Vagina (tissue), 2 donors: ENCODE measurements around the gene FHIT. TPM values are rescaled to one million over a fixed set of nuclear protein-coding genes. Genes with fewer than 3 reads are reported as not detected.

Experiments
- DNase-seq, 2 donors: peaks; one replicate each; pipeline ENCODE4 v3.0.0-alpha.2; 2017; ENCODE audit errors: extremely low spot score in 2 of 2
- H3K27ac ChIP-seq: fragments of 200-600 bp; sonication (generic); one replicate; pipeline ENCODE4 v1.5.1; 2019
- H3K27me3 ChIP-seq: fragments of 200-600 bp; sonication (generic); one replicate; pipeline ENCODE4 v1.5.1; 2019
- H3K36me3 ChIP-seq, 2 donors: fragments of 200-600 bp; sonication (generic); one replicate each; pipeline ENCODE4 v1.5.1; 2017 to 2019
- H3K4me1 ChIP-seq: fragments of 200-600 bp; sonication (generic); one replicate; pipeline ENCODE4 v1.5.1; 2019
- H3K4me3 ChIP-seq, 2 donors: fragments of 200-600 bp; sonication (generic); 1 replicate in 1 of 2; 2 replicates in 1 of 2; pipeline ENCODE4 v1.5.1; 2016 to 2019
- H3K9me3 ChIP-seq: fragments of 200-600 bp; sonication (generic); one replicate; pipeline ENCODE4 v1.5.1; 2019
- POLR2A ChIP-seq, 2 donors: fragments of 450-650 bp; IDR thresholded peaks; one replicate each; pipeline ENCODE4 v1.6.1; 2017; ENCODE audit warnings: antibody characterized with exemption in 2 of 2, mild to moderate bottlenecking in 2 of 2, moderate library complexity in 2 of 2
- POLR2AphosphoS5 ChIP-seq, 2 donors: sonication (generic); formaldehyde crosslinking; IDR thresholded peaks; one replicate each; pipeline ENCODE4 v1.9.0; 2017; ENCODE audit warnings: antibody characterized with exemption in 2 of 2, mild to moderate bottlenecking in 2 of 2, low read depth in 1 of 2; ENCODE audit not compliant: insufficient read depth in 1 of 2
- intact Hi-C: fragments of 100-400 bp; cut with DNase I; formaldehyde crosslinking; loops from one replicate; pipeline ENCODE4 v1.15.1; 2023
- total RNA-seq: library from RNA; depleted of rRNA; stranded (reverse); fragments of >200 nt; gene quantifications from one replicate; pipeline ENCODE4 v1.2.3, GENCODE V29; 2016
- TF ChIP-seq, protein P1 (sequence below), 3 experiments: fragments of 450-650 bp in 2 of 3; fragments of 200-600 bp in 1 of 3; sonication (generic) in 1 of 3; IDR thresholded peaks; one replicate each; pipeline ENCODE4 v1.5.1; 2017 to 2019; ENCODE audit warnings: antibody characterized with exemption in 3 of 3, mild to moderate bottlenecking in 2 of 3, moderate library complexity in 2 of 3

FHIT gene
- total RNA-seq, 1 donor from 2014 or later, result 7.9 TPM

DNA sequence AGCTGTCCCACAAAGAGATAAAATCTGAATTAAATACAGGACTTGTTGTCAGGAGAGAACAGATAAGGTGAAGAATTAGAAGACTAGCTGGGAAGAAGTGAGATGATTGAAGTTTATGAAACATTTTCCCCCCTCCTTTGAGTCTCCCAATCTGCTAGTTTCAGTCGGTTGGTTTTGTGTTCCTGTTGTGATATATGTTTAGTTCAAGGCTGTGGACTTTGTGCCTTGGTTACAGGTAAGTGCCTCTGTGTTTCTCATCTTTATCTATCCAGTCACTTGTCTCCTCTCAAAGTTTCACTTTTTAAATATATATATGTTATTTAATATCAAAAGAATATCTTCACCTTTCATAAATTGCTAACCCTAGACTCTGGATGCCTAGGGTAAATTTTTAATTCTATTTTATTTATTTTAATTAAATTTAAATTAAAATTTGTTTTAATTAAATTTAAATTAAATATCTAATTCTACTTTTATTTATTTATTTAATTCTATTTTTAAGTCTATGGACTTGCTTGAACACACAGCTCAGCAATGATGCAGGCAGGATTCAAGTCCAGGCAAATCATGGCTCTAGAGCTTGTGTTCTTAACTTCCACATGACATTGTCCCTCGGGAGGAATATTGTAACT is 190.0 kb downstream of the FHIT start:
- intact Hi-C loops, result no loop called here

DNA sequence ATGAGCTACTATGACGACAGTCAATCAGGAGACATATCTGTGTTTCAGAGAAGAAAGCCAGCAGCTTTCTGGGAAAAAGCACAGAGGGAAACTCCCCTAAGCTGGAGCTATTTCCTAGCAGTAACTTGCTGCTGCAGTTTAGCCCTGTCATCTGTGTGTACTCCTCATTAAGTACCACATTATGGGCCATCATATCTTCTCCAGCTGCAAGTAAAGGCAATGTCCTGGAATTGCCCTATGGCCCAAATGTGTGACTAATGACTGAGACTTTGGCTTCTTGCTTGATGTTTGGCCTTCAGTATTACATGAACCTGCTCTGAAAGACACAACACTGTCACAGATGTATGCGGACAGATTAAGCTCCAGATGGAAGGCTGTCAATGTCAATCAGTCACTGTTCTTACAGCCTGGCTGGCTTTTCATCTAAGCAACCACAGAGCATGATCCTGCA is 190.8 kb downstream of the FHIT start:
- no peak overlapping the region for H3K27ac ChIP-seq
- no peaks in the 10 kb centered on the region for H3K9me3 ChIP-seq
- intact Hi-C loops, result no loop called here
- no peaks in the 10 kb centered on the region for H3K4me1 ChIP-seq
- H3K27me3 ChIP-seq, result no peaks in the 10 kb centered on the region
- no peaks in the 10 kb centered on the region for H3K36me3 ChIP-seq
- DNase-seq, result no peak
- TF ChIP-seq POLR2AphosphoS5 (IDR thresholded peaks at IDR 0.05; ENCODE audit: insufficient read depth in 1 of 2, low read depth in 1 of 2) (no peak), POLR2A (IDR thresholded peaks at IDR 0.05) (no peak)
- TF ChIP-seq, protein P1, sequence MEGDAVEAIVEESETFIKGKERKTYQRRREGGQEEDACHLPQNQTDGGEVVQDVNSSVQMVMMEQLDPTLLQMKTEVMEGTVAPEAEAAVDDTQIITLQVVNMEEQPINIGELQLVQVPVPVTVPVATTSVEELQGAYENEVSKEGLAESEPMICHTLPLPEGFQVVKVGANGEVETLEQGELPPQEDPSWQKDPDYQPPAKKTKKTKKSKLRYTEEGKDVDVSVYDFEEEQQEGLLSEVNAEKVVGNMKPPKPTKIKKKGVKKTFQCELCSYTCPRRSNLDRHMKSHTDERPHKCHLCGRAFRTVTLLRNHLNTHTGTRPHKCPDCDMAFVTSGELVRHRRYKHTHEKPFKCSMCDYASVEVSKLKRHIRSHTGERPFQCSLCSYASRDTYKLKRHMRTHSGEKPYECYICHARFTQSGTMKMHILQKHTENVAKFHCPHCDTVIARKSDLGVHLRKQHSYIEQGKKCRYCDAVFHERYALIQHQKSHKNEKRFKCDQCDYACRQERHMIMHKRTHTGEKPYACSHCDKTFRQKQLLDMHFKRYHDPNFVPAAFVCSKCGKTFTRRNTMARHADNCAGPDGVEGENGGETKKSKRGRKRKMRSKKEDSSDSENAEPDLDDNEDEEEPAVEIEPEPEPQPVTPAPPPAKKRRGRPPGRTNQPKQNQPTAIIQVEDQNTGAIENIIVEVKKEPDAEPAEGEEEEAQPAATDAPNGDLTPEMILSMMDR (IDR thresholded peaks at IDR 0.05), result no peak
- no peak overlapping the region for H3K4me3 ChIP-seq

More for the DNA sequence above, 190.0 kb downstream of the FHIT start:
- no peaks in the 10 kb centered on the region for H3K27me3 ChIP-seq
- no peak overlapping the region for H3K27ac ChIP-seq
- no peak for TF ChIP-seq POLR2A (IDR thresholded peaks at IDR 0.05)
- TF ChIP-seq, protein P1 (IDR thresholded peaks at IDR 0.05), result no peak
- TF ChIP-seq POLR2AphosphoS5 (IDR thresholded peaks at IDR 0.05; ENCODE audit: insufficient read depth in 1 of 2, low read depth in 1 of 2), result no peak
- DNase-seq, result no peak
- no peak overlapping the region for H3K4me3 ChIP-seq
- H3K9me3 ChIP-seq, result no peaks in the 10 kb centered on the region
- no peaks in the 10 kb centered on the region for H3K36me3 ChIP-seq
- no peaks in the 10 kb centered on the region for H3K4me1 ChIP-seq

DNA sequence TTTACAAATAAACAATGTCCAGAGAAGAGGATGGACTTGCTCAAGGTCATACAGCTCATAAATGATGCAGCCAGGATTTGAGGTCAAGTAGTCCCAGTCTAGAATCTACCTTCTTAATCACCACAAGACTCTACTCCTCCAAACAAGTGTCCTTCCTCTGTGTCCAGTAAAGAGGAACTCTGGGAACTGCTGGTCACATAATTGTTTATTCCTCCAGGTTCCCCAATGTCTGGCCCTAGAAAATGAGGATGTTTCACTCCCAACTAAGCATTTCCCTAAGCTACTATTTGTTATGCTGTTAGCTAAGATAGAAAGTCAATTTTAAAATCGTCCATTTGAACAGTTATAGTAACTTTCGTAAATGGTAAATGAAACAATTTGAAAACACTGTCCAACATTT is 192.4 kb downstream of the FHIT start:
- Histone ChIP-seq H3K36me3 (no peaks in the 10 kb centered on the region), H3K4me1 (no peaks in the 10 kb centered on the region), H3K27me3 (no peaks in the 10 kb centered on the region), H3K4me3 (no peak overlapping the region), H3K27ac (no peak overlapping the region), H3K9me3 (no peaks in the 10 kb centered on the region)
- TF ChIP-seq, protein P1 (IDR thresholded peaks at IDR 0.05), result no peak
- TF ChIP-seq POLR2AphosphoS5 (IDR thresholded peaks at IDR 0.05; ENCODE audit: insufficient read depth in 1 of 2, low read depth in 1 of 2), result no peak
- TF ChIP-seq POLR2A (IDR thresholded peaks at IDR 0.05), result no peak
- intact Hi-C loops, result no loop called here
- no peak for DNase-seq

DNA sequence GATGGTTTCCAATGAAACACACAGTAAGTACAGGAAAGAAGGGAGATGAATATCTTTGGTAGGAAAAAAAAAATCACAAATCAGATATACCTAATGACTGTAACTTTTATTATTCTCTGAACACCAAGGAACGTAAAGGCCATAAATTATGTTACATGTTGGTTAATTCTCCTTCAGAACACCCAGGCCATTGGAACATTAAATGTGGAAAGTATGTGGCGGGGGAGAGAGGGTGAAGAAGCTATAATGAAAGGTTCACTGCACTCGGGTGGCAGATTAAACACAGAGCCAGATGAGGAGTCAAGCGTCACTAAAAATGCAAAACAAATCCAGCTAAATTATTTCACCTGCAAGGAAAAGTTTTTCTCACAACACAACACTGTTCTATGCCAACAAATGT is 193.8 kb downstream of the FHIT start:
- no peaks in the 10 kb centered on the region for H3K9me3 ChIP-seq
- H3K4me1 ChIP-seq, result no peaks in the 10 kb centered on the region

DNA sequence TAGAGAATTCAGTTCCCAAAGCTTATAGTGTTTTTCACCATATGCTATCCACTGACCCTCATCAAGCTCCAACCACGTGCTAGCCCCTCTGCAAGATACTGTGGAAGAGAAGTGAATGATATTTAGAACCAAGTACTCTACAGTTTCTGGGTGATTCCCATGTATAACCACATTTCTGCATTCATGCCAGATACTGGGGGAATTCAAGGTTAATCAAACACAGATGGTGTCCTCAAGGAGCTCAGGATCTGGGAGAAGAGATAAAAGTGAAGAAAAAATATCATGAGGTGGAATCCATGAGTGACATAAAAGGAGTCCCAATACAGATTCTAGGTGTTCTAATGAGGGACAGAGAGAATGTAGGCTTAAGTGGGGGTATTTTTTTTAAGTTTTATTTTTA is 195.8 kb downstream of the FHIT start:
- Histone ChIP-seq H3K4me3 (no peak overlapping the region), H3K27ac (no peak overlapping the region), H3K4me1 (no peaks in the 10 kb centered on the region), H3K9me3 (no peaks in the 10 kb centered on the region), H3K27me3 (no peaks in the 10 kb centered on the region), H3K36me3 (no peaks in the 10 kb centered on the region)
- TF ChIP-seq POLR2AphosphoS5 (IDR thresholded peaks at IDR 0.05; ENCODE audit: insufficient read depth in 1 of 2, low read depth in 1 of 2) (no peak), POLR2A (IDR thresholded peaks at IDR 0.05) (no peak)
- TF ChIP-seq, protein P1 (IDR thresholded peaks at IDR 0.05), result no peak
- intact Hi-C loops, result no loop called here
- DNase-seq, result no peak

More for the DNA sequence above, 193.8 kb downstream of the FHIT start:
- Histone ChIP-seq H3K27ac (no peak overlapping the region), H3K27me3 (no peaks in the 10 kb centered on the region), H3K36me3 (no peaks in the 10 kb centered on the region), H3K4me3 (no peak overlapping the region)
- TF ChIP-seq POLR2A (IDR thresholded peaks at IDR 0.05) (no peak), POLR2AphosphoS5 (IDR thresholded peaks at IDR 0.05; ENCODE audit: insufficient read depth in 1 of 2, low read depth in 1 of 2) (no peak)
- TF ChIP-seq, protein P1 (IDR thresholded peaks at IDR 0.05), result no peak
- intact Hi-C loops, result no loop called here
- DNase-seq, result no peak
